IMR-90 (cell line): ENCODE measurements around the gene MRPS31. TPM values are rescaled to one million over a fixed set of nuclear protein-coding genes. Genes with fewer than 3 reads are reported as not detected.
"Not testable (repeated sequence)": the region's sequence is repeated elsewhere in the genome, so short reads cannot be mapped to it uniquely, and the experiment has no call there.

ENCODE experiments used
- ATAC-seq: fragments of 200-7000 bp; cut with Tn5 transposase; 2 replicates; pipeline ENCODE4 v1.9.1; 2020; ENCODE audit warnings: low read depth, mild to moderate bottlenecking, moderate library complexity
- BruUV-seq: library from RNA; stranded (reverse); fragments of 400-500 nt; replicated peaks from 2 replicates; lab custom pipeline; 2021; lab: Mats Ljungman, UMichigan
- CTCF ChIA-PET: fragments of 300-600 bp; formaldehyde crosslinking; extraction: SDS; loops from one replicate; lab custom pipeline; 2021; ENCODE audit warnings: antibody characterized with exemption; lab: Yijun Ruan, JAX
- POLR2A ChIA-PET: fragments of 300-600 bp; sonication (Branson Sonifier 250); formaldehyde crosslinking; loops from one replicate; lab custom pipeline; 2022; ENCODE audit warnings: antibody characterized with exemption; ENCODE audit not compliant: unreplicated experiment; lab: Charles Lee
- DNase-seq: peaks from one replicate; pipeline ENCODE4 v3.0.0; 2013
- H2AFZ ChIP-seq: replicated peaks from 2 replicates; pipeline ENCODE3; 2013; ENCODE audit warnings: low read length, mild to moderate bottlenecking; ENCODE audit not compliant: poor library complexity
- H2AK5ac ChIP-seq: 2 replicates; pipeline ENCODE4 v1.6.1; 2013; ENCODE audit warnings: low read depth, low read length, inconsistent platforms
- H2AK9ac ChIP-seq: replicated peaks from 2 replicates; pipeline ENCODE3; 2013; ENCODE audit warnings: mild to moderate bottlenecking, low read depth, low read length, moderate library complexity; ENCODE audit not compliant: poor library complexity
- H2BK120ac ChIP-seq: 2 replicates; pipeline ENCODE4 v1.6.1; 2013; ENCODE audit warnings: low read depth, low read length, inconsistent platforms
- H2BK15ac ChIP-seq: 3 replicates; pipeline ENCODE4 v1.6.1; 2013; ENCODE audit warnings: low read depth, low read length, inconsistent platforms
- H2BK20ac ChIP-seq: 2 replicates; pipeline ENCODE4 v1.6.1; 2013; ENCODE audit warnings: low read depth, mild to moderate bottlenecking, inconsistent platforms, low read length, moderate library complexity
- H2BK5ac ChIP-seq: 2 replicates; pipeline ENCODE4 v1.6.1; 2013; ENCODE audit warnings: mild to moderate bottlenecking, low read depth, low read length, inconsistent platforms; ENCODE audit not compliant: poor library complexity, severe bottlenecking
- H3K14ac ChIP-seq: replicated peaks from 2 replicates; pipeline ENCODE4 v1.6.1; 2013; ENCODE audit warnings: low read depth, low read length, inconsistent platforms
- H3K18ac ChIP-seq: 2 replicates; pipeline ENCODE4 v1.6.1; 2013; ENCODE audit warnings: low read depth, low read length, control low read depth
- H3K23ac ChIP-seq: 2 replicates; pipeline ENCODE4 v1.6.1; 2013; ENCODE audit warnings: low read depth, low read length, inconsistent platforms
- H3K27ac ChIP-seq: 2 replicates; pipeline ENCODE4 v1.5.1; 2013; ENCODE audit warnings: mild to moderate bottlenecking, control low read depth, low read length; ENCODE audit not compliant: insufficient read depth
- H3K27me3 ChIP-seq: 2 replicates; pipeline ENCODE4 v1.6.1; 2013; ENCODE audit warnings: low read length; ENCODE audit not compliant: control insufficient read depth, insufficient read depth
- H3K36me3 ChIP-seq: 2 replicates; pipeline ENCODE4 v1.6.1; 2013; ENCODE audit warnings: low read length, mixed read lengths; ENCODE audit not compliant: control insufficient read depth, insufficient read depth
- H3K4ac ChIP-seq: 2 replicates; pipeline ENCODE4 v1.6.1; 2013; ENCODE audit warnings: low read depth, low read length, inconsistent platforms
- H3K4me1 ChIP-seq: 2 replicates; pipeline ENCODE4 v1.6.1; 2013; ENCODE audit warnings: low read length, mixed read lengths; ENCODE audit not compliant: control insufficient read depth, insufficient read depth
- H3K4me2 ChIP-seq: 2 replicates; pipeline ENCODE4 v1.6.1; 2013; ENCODE audit warnings: low read depth, mild to moderate bottlenecking, control low read depth, low read length, moderate library complexity
- H3K4me3 ChIP-seq: 2 replicates; pipeline ENCODE4 v1.5.1; 2013; ENCODE audit warnings: low read depth, mild to moderate bottlenecking, control low read depth, low read length, moderate library complexity; ENCODE audit not compliant: insufficient read depth
- H3K56ac ChIP-seq: 2 replicates; pipeline ENCODE4 v1.6.1; 2013; ENCODE audit warnings: low read length, inconsistent platforms; ENCODE audit not compliant: insufficient read depth; ENCODE audit errors: extremely low read depth
- H3K79me1 ChIP-seq, 2 experiments: 2 replicates each; pipeline ENCODE4 v1.6.1; 2013; ENCODE audit warnings: low read length in 2 of 2, inconsistent platforms in 1 of 2, low read depth in 1 of 2
- H3K9ac ChIP-seq: 2 replicates; pipeline ENCODE4 v1.6.1; 2013; ENCODE audit warnings: low read depth, low read length, control low read depth
- H3K9me1 ChIP-seq: 2 replicates; pipeline ENCODE4 v1.6.1; 2013; ENCODE audit warnings: low read length, inconsistent platforms; ENCODE audit not compliant: insufficient read depth
- H3K9me3 ChIP-seq: 2 replicates; pipeline ENCODE4 v1.6.1; 2013; ENCODE audit warnings: low read length; ENCODE audit not compliant: control insufficient read depth, insufficient read depth
- H4K20me1 ChIP-seq: 2 replicates; pipeline ENCODE4 v1.6.1; 2013; ENCODE audit warnings: low read length, inconsistent platforms; ENCODE audit not compliant: insufficient read depth
- H4K5ac ChIP-seq: 2 replicates; pipeline ENCODE4 v1.6.1; 2013; ENCODE audit warnings: mild to moderate bottlenecking, low read depth, low read length, control low read depth
- H4K8ac ChIP-seq, 2 experiments: 2 replicates each; pipeline ENCODE4 v1.6.1; 2013; ENCODE audit warnings: low read depth in 2 of 2, low read length in 2 of 2, control low read depth in 1 of 2, inconsistent platforms in 1 of 2
- H4K91ac ChIP-seq: 2 replicates; pipeline ENCODE4 v1.6.1; 2013; ENCODE audit warnings: low read depth, low read length, inconsistent platforms; ENCODE audit not compliant: insufficient read depth
- WGBS, 2 experiments: methylation state at CpG; one replicate each; pipeline versions ENCODE4 v1.1.5 to v1.1.7; 2013; ENCODE audit warnings: missing lambda C conversion rate in 2 of 2; ENCODE audit not compliant: insufficient read length in 1 of 2; ENCODE audit errors: extremely low coverage in 2 of 2; 5-methylcytosine and 5-hydroxymethylcytosine counted together
- dilution Hi-C: fragments of 300-500 bp; cut with HindIII; formaldehyde crosslinking; loops from one replicate; pipeline ENCODE4 v1.14.3; 2018; ENCODE audit warnings: low sequenced_read_pairs; ENCODE audit not compliant: unreplicated experiment
- in situ Hi-C: fragments of 300-500 bp; cut with MboI; formaldehyde crosslinking; loops from 3 replicates; pipeline ENCODE4 v1.14.3; 2019; ENCODE audit warnings: low sequenced_read_pairs, inconsistent platforms, mixed read lengths
- intact Hi-C: fragments of 100-400 bp; cut with micrococcal nuclease; formaldehyde crosslinking; loops from 2 replicates; pipeline ENCODE4 v1.10.0; 2022
- polyA plus RNA-seq, 3 experiments: library from polyadenylated mRNA; depleted of rRNA; stranded (reverse); fragments of >200 nt; gene quantifications; 2 replicates each; pipeline ENCODE4 v1.2.3, GENCODE V29; 2012; ENCODE audit warnings: low replicate concordance in 1 of 3
- total RNA-seq: library from RNA; depleted of rRNA; stranded (reverse); fragments of >200 nt; gene quantifications from 2 replicates; pipeline ENCODE4 v1.2.3, GENCODE V29; 2012

Gene MRPS31
- total and polyA plus RNA-seq, 2 of the 4 experiments (the other 2 are of a cell fraction): 9.3 to 14.8 TPM

- H2AFZ ChIP-seq, H4K8ac ChIP-seq, H3K9ac ChIP-seq, H3K4ac ChIP-seq, H2BK15ac ChIP-seq, H2AK5ac ChIP-seq, H3K4me3 ChIP-seq, H2BK20ac ChIP-seq, H3K23ac ChIP-seq, H3K4me2 ChIP-seq, H3K27ac ChIP-seq, H2BK120ac ChIP-seq, DNase-seq, H3K36me3 ChIP-seq, H3K9me1 ChIP-seq, in situ Hi-C loops, H3K14ac ChIP-seq, ATAC-seq, H3K18ac ChIP-seq, H2AK9ac ChIP-seq, H4K5ac ChIP-seq, dilution Hi-C loops, POLR2A ChIA-PET, H2BK5ac ChIP-seq, BruUV-seq, H3K27me3 ChIP-seq, H3K4me1 ChIP-seq, H4K91ac ChIP-seq, intact Hi-C loops, H4K20me1 ChIP-seq, CTCF ChIA-PET, H3K9me3 ChIP-seq, H3K56ac ChIP-seq, H3K79me1 ChIP-seq: not testable (repeated sequence)
- no CpG with 5 or more reads among the region's 1 CpG for WGBS, 2 experiments
Measured at GRCh38 chr13:40714433-40714832, 56.6 kb downstream of the MRPS31 start.
